Lung (tissue), 12 donors: Measurements from ENCODE around the gene MKKS. TPM values are rescaled to one million over a fixed set of nuclear protein-coding genes. Genes with fewer than 3 reads are reported as not detected.

Experiments used
- ATAC-seq: fragments of 200-7000 bp; cut with Tn5 transposase; one replicate; pipeline ENCODE4 v1.9.1; 2020; ENCODE audit warnings: moderate number of reproducible peaks; ENCODE audit not compliant: insufficient read depth, low FRiP score
- DNase-seq, 3 donors: peaks; one replicate each; pipeline ENCODE4 v3.0.0-alpha.2; 2013 to 2017
- H3K27ac ChIP-seq, 2 donors: one replicate each; pipeline ENCODE4 v1.5.1; 2013; ENCODE audit warnings: mild to moderate bottlenecking in 2 of 2, moderate library complexity in 2 of 2, control low read depth in 1 of 2, inconsistent platforms in 1 of 2, low read depth in 1 of 2, low read length in 1 of 2
- H3K27me3 ChIP-seq, 3 donors: one replicate each; pipeline ENCODE4 v1.5.1; 2013; ENCODE audit warnings: low read length in 2 of 3; ENCODE audit not compliant: control insufficient read depth in 3 of 3, insufficient read depth in 3 of 3
- H3K36me3 ChIP-seq, 4 donors: one replicate each; pipeline ENCODE4 v1.5.1; 2013; ENCODE audit warnings: low read length in 4 of 4, mild to moderate bottlenecking in 1 of 4, moderate library complexity in 1 of 4; ENCODE audit not compliant: control insufficient read depth in 4 of 4, insufficient read depth in 4 of 4
- H3K4me1 ChIP-seq, 5 donors: one replicate each; pipeline ENCODE4 v1.5.1; 2013; ENCODE audit warnings: low read length in 5 of 5, mild to moderate bottlenecking in 2 of 5, moderate library complexity in 1 of 5; ENCODE audit not compliant: control insufficient read depth in 5 of 5, insufficient read depth in 5 of 5
- H3K4me3 ChIP-seq: one replicate; pipeline ENCODE4 v1.5.1; 2013; ENCODE audit warnings: mild to moderate bottlenecking, control low read depth, moderate library complexity
- H3K9ac ChIP-seq, 2 donors: one replicate each; pipeline ENCODE4 v1.5.1; 2013; ENCODE audit warnings: low read length in 2 of 2, control low read depth in 1 of 2; ENCODE audit not compliant: insufficient read depth in 1 of 2
- H3K9me3 ChIP-seq, 4 donors: one replicate each; pipeline ENCODE4 v1.5.1; 2013; ENCODE audit warnings: low read length in 3 of 4, mild to moderate bottlenecking in 1 of 4, moderate library complexity in 1 of 4; ENCODE audit not compliant: control insufficient read depth in 4 of 4, insufficient read depth in 3 of 4
- WGBS, 2 donors: extraction: QIAGEN DNeasy Blood & Tissue Kit; methylation state at CpG; one replicate each; pipeline ENCODE4 v1.1.7; 2013; 5-methylcytosine and 5-hydroxymethylcytosine counted together
- polyA plus RNA-seq, 2 donors: library from polyadenylated mRNA; stranded (reverse); fragments of 200-250 nt; gene quantifications; one replicate each; pipeline ENCODE4 v1.2.1, GENCODE V29; 2013
- total RNA-seq, 2 donors: library from RNA; depleted of rRNA in 1 of 2; stranded (reverse); fragments of >200 nt in 1 of 2; gene quantifications; one replicate each; pipeline ENCODE4 v1.2.1, GENCODE V29; 2014 to 2021
- TF ChIP-seq, protein P1 (sequence below): IDR thresholded peaks from 2 replicates; pipeline ENCODE4 v1.5.1; 2012; ENCODE audit warnings: mild to moderate bottlenecking; ENCODE audit errors: control extremely low read depth, extremely low read depth
- donor health status: control.
- donor health status: control.
- donor health status: Bipolar disorder and iron deficiency.
- donor health status: healthy.
- donor health status: DM: yes; HTN: yes; CAD: no.

The MKKS gene
- total and polyA plus RNA-seq, 4 donors, result 12.3 to 15.1 (median 13.1) TPM

DNA sequence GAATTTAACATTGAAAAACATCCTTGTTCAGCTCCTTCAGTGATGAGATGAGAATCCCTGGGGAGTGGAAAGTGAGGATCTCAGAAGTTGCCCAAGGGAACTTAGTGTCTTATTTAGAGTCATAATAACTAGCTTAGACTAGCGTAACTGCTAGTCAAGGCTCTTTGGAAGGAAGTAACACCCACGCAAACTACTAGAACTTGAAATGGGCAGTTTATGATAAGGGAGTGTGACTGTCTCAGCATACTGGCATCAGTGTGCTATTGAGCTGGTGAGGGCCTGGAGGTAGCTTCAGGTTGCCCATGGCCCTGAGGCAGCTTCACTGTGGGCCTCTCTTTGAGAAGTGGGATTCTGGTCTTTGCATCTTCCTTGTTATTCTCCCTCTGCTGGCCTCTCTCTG is 41.2 kb upstream of the MKKS start:
- no peaks in the 10 kb centered on the region for H3K27me3 ChIP-seq
- H3K9ac ChIP-seq, result no peak overlapping the region
- ATAC-seq, result no peak
- no peak overlapping the region for H3K4me3 ChIP-seq
- no peak overlapping the region for H3K27ac ChIP-seq
- TF ChIP-seq, protein P1, sequence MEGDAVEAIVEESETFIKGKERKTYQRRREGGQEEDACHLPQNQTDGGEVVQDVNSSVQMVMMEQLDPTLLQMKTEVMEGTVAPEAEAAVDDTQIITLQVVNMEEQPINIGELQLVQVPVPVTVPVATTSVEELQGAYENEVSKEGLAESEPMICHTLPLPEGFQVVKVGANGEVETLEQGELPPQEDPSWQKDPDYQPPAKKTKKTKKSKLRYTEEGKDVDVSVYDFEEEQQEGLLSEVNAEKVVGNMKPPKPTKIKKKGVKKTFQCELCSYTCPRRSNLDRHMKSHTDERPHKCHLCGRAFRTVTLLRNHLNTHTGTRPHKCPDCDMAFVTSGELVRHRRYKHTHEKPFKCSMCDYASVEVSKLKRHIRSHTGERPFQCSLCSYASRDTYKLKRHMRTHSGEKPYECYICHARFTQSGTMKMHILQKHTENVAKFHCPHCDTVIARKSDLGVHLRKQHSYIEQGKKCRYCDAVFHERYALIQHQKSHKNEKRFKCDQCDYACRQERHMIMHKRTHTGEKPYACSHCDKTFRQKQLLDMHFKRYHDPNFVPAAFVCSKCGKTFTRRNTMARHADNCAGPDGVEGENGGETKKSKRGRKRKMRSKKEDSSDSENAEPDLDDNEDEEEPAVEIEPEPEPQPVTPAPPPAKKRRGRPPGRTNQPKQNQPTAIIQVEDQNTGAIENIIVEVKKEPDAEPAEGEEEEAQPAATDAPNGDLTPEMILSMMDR, result no peak
- peaks cover 0 to 10% (median 3%) of the 10 kb centered on the region in 5 donors for H3K4me1 ChIP-seq
- no peaks in the 10 kb centered on the region for H3K9me3 ChIP-seq
- no peaks in the 10 kb centered on the region for H3K36me3 ChIP-seq
- no peak for DNase-seq
- WGBS, 2 donors, result 71 to 74% methylated on average over 2 of the region's 2 CpGs

DNA sequence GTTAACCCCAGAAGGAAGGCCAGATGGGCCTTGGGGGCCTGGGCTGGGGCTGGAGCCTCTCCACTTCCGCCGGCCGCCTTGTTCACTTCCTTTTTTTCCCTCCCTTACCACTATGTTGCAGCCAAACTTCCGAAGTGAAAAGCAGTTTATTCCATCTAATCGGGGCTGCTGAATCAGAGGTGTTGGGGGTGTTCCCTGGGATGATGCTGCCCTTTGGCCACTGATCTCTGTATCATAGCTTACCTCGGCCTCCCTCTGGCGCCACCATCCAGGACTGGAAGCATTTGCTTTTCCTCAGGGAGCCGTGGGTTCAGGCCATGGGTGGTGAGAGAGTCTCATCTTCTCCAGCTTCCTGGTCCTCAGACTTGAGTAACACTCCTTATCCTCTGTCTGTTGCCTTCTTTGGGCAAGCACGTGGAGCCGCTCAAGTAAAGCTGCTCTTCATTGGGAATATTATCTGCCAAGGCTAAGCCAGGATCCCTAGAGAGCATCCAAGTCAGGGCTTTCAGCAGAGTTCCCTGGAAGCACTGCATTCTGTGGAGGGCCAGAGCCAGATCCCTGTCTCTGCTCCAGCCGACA is 40.7 kb upstream of the MKKS start:
- no peak overlapping the region for H3K27ac ChIP-seq
- no peaks in the 10 kb centered on the region for H3K36me3 ChIP-seq
- no peak for DNase-seq
- WGBS, 2 donors, result 47 to 62% methylated on average over 11 of the region's 11 CpGs
- H3K27me3 ChIP-seq, result no peaks in the 10 kb centered on the region
- TF ChIP-seq, protein P1, result no peak
- no peak for ATAC-seq
- H3K4me3 ChIP-seq, result no peak overlapping the region
- H3K4me1 ChIP-seq, result peaks cover 0 to 14% (median 3%) of the 10 kb centered on the region in 5 donors
- no peak overlapping the region for H3K9ac ChIP-seq
- no peaks in the 10 kb centered on the region for H3K9me3 ChIP-seq

DNA sequence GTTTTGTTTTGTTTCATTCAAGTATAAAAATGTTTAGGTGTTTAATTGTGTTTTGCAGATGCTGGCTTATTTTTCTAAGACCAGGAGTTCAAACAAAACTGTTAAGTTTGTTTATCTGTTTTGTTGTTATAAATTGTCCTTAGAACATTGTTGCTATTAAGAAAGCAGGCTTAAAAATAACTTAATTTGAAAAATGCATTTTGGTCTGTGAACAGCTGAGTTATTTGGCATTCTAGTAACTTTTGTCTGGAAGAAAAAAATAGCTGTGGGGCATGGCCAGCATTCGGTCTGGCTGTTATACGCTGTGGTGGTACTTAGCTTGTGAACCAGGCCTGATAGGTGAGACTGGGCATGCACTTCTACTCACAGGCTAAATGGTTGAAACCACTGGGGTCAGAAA is 38.8 kb upstream of the MKKS start:
- Histone ChIP-seq H3K36me3 (no peaks in the 10 kb centered on the region), H3K9me3 (no peaks in the 10 kb centered on the region), H3K4me1 (peaks cover 3 to 17% (median 5%) of the 10 kb centered on the region in 5 donors), H3K27me3 (no peaks in the 10 kb centered on the region), H3K27ac (peak overlapping the region in 1 of 2 donors; percentile 33), H3K4me3 (no peak overlapping the region), H3K9ac (no peak overlapping the region)
- 87 to 95% methylated on average over 2 of the region's 2 CpGs for WGBS, 2 donors
- ATAC-seq, result no peak
- TF ChIP-seq, protein P1, result no peak
- DNase-seq, result peak in 2 of 3 donors; percentile 57 to 61

DNA sequence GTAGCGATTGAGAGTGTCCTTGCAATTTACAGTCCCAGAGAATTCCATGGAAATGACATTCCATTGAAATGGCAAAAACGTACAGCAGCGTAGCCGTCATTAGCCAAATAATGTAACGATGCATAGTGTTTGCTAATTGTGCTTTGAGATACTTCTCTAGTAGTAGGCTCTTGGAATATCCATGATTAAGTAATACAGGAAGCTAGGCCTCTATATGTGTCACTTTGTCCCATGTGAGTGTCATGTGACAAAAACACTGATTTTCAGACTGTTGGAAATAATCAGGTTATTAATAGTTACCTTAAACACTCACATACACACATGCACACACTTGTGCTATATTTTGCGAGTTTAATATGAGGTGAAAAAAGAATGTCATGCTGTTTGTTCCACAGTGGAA is 36.3 kb upstream of the MKKS start:
- H3K4me1 ChIP-seq, result peaks cover 3 to 36% (median 8%) of the 10 kb centered on the region in 5 donors
- no peaks in the 10 kb centered on the region for H3K27me3 ChIP-seq
- WGBS, 2 donors, result 73 to 77% methylated on average over 6 of the region's 6 CpGs
- H3K27ac ChIP-seq, result no peak overlapping the region
- no peak for ATAC-seq
- no peak for DNase-seq
- TF ChIP-seq, protein P1, result no peak
- no peaks in the 10 kb centered on the region for H3K9me3 ChIP-seq
- no peak overlapping the region for H3K9ac ChIP-seq
- no peak overlapping the region for H3K4me3 ChIP-seq
- H3K36me3 ChIP-seq, result no peaks in the 10 kb centered on the region
